DMS53 treated with DMSO at 0.1 percent for 48 hours (cell line): ENCODE data around the gene AHCYL1.

Experiments
- DNase-seq: peaks from one replicate; lab custom pipeline; 2025; ENCODE audit not compliant: unreplicated experiment; lab: John Stamatoyannopoulos, UW

Gene AHCYL1

GRCh38 chr1:110059133-110059863, 74.7 kb downstream of the AHCYL1 start:
- no peak for DNase-seq

GRCh38 chr1:110060034-110060661, 75.6 kb downstream of the AHCYL1 start:
- no peak for DNase-seq

- DNase-seq, result no peak
These were observed 76.1 kb downstream of the AHCYL1 start for GRCh38 chr1:110060662-110061060.

GRCh38 chr1:110061341-110061740, 76.8 kb downstream of the AHCYL1 start:
- no peak for DNase-seq

GRCh38 chr1:110062612-110063011, 78.0 kb downstream of the AHCYL1 start:
- DNase-seq, result no peak

- DNase-seq, result no peak
These were observed 79.2 kb downstream of the AHCYL1 start for GRCh38 chr1:110063781-110064180.

- DNase-seq, result no peak
These were observed 80.2 kb downstream of the AHCYL1 start for GRCh38 chr1:110064576-110065337.

GRCh38 chr1:110065841-110066240, 81.3 kb downstream of the AHCYL1 start:
- DNase-seq, result no peak

- no peak for DNase-seq
These were observed 82.9 kb downstream of the AHCYL1 start for GRCh38 chr1:110067479-110067892.

- no peak for DNase-seq
These were observed 83.5 kb downstream of the AHCYL1 start for GRCh38 chr1:110067893-110068645.

GRCh38 chr1:110068646-110069403, 84.3 kb downstream of the AHCYL1 start:
- no peak for DNase-seq

GRCh38 chr1:110069404-110070281, 85.1 kb downstream of the AHCYL1 start:
- DNase-seq, result no peak

- no peak for DNase-seq
These were observed 85.7 kb downstream of the AHCYL1 start for GRCh38 chr1:110070282-110070669.

- no peak for DNase-seq
These were observed 86.2 kb downstream of the AHCYL1 start, which contains the start of gene ALX3 for GRCh38 chr1:110070671-110071242. TSS of gene ALX3 (minus strand) at chr1:110070672. CDS start at chr1:110070612, 60 bp downstream.
